Mesenchymal stem cell (in vitro differentiated cells and primary cell): Measurements from ENCODE around the gene ACBD5.

Experiments
- DNase-seq: peaks from one replicate; pipeline ENCODE4 v3.0.0-alpha.2; 2013
- H2AFZ ChIP-seq: one replicate; pipeline ENCODE4 v1.6.1; 2013; ENCODE audit warnings: low read depth, mild to moderate bottlenecking, control low read depth, inconsistent platforms, low read length, moderate library complexity
- H2AK5ac ChIP-seq: 2 replicates; pipeline ENCODE4 v1.6.1; 2013; ENCODE audit warnings: low read length, moderate library complexity, mild to moderate bottlenecking, inconsistent platforms; ENCODE audit not compliant: severe bottlenecking
- H2BK120ac ChIP-seq: one replicate; pipeline ENCODE4 v1.6.1; 2013; ENCODE audit warnings: low read depth, mild to moderate bottlenecking, inconsistent platforms, low read length, moderate library complexity
- H2BK12ac ChIP-seq, 2 experiments: one replicate each; pipeline ENCODE4 v1.6.1; 2013; ENCODE audit warnings: inconsistent platforms in 2 of 2, low read length in 2 of 2, mild to moderate bottlenecking in 2 of 2, moderate library complexity in 2 of 2, control low read depth in 1 of 2
- H2BK15ac ChIP-seq: one replicate; pipeline ENCODE4 v1.6.1; 2013; ENCODE audit warnings: mild to moderate bottlenecking, low read depth, inconsistent platforms; ENCODE audit not compliant: poor library complexity, severe bottlenecking
- H2BK5ac ChIP-seq: 2 replicates; pipeline ENCODE4 v1.6.1; 2013; ENCODE audit warnings: low read depth, mild to moderate bottlenecking, low read length, control low read depth, inconsistent platforms; ENCODE audit not compliant: poor library complexity, severe bottlenecking
- H3K14ac ChIP-seq, 2 experiments: one replicate each; pipeline ENCODE4 v1.6.1; 2013; ENCODE audit warnings: inconsistent platforms in 2 of 2, low read length in 2 of 2, control low read depth in 1 of 2, mild to moderate bottlenecking in 1 of 2, moderate library complexity in 1 of 2
- H3K18ac ChIP-seq, 2 experiments: one replicate each; pipeline ENCODE4 v1.6.1; 2013; ENCODE audit warnings: inconsistent platforms in 2 of 2, low read length in 2 of 2, control low read depth in 1 of 2, low read depth in 1 of 2, mild to moderate bottlenecking in 1 of 2
- H3K23ac ChIP-seq, 2 experiments: one replicate each; pipeline ENCODE4 v1.6.1; 2013; ENCODE audit warnings: inconsistent platforms in 2 of 2, low read length in 2 of 2, mild to moderate bottlenecking in 2 of 2, moderate library complexity in 2 of 2, control low read depth in 1 of 2
- H3K27ac ChIP-seq: 2 replicates; pipeline ENCODE4 v1.5.1; 2013; ENCODE audit warnings: mild to moderate bottlenecking, moderate library complexity, low read length, control low read depth, inconsistent platforms; ENCODE audit not compliant: poor library complexity, severe bottlenecking
- H3K27me3 ChIP-seq, 2 experiments: 2 replicates each; pipeline versions ENCODE4 v1.6.1 to v1.7.0; 2013; ENCODE audit warnings: low read length in 2 of 2, mild to moderate bottlenecking in 2 of 2, moderate library complexity in 2 of 2, control low read depth in 1 of 2, inconsistent platforms in 1 of 2; ENCODE audit not compliant: control insufficient read depth in 1 of 2, insufficient read depth in 1 of 2
- H3K36me3 ChIP-seq, 2 experiments: 2 replicates each; pipeline versions ENCODE4 v1.6.1 to v1.7.0; 2013; ENCODE audit warnings: low read length in 2 of 2, control low read depth in 1 of 2, inconsistent platforms in 1 of 2, low read depth in 1 of 2, mild to moderate bottlenecking in 1 of 2; ENCODE audit not compliant: insufficient read depth in 2 of 2, control insufficient read depth in 1 of 2
- H3K4ac ChIP-seq, 2 experiments: one replicate each; pipeline ENCODE4 v1.6.1; 2013; ENCODE audit warnings: inconsistent platforms in 2 of 2, low read length in 2 of 2, mild to moderate bottlenecking in 2 of 2, moderate library complexity in 2 of 2, control low read depth in 1 of 2, low read depth in 1 of 2
- H3K4me1 ChIP-seq: 2 replicates; pipeline ENCODE4 v1.6.1; 2013; ENCODE audit warnings: low read depth, low read length, control low read depth; ENCODE audit not compliant: control insufficient read depth, insufficient read depth
- H3K4me2 ChIP-seq: 2 replicates; pipeline ENCODE4 v1.6.1; 2013; ENCODE audit warnings: low read length, mild to moderate bottlenecking, inconsistent platforms; ENCODE audit not compliant: poor library complexity, severe bottlenecking
- H3K4me3 ChIP-seq, 2 experiments: 2 replicates each; pipeline versions ENCODE4 v1.5.1 to v1.7.0; 2013; ENCODE audit warnings: low read length in 2 of 2, mild to moderate bottlenecking in 2 of 2, control low read depth in 1 of 2, low read depth in 1 of 2; ENCODE audit not compliant: insufficient read depth in 1 of 2
- H3K79me1 ChIP-seq: replicated peaks from 2 replicates; pipeline ENCODE4 v1.6.1; 2013; ENCODE audit warnings: mild to moderate bottlenecking, control low read depth, low read length, inconsistent platforms; ENCODE audit not compliant: poor library complexity, severe bottlenecking
- H3K9ac ChIP-seq: 2 replicates; pipeline ENCODE4 v1.7.0; 2013; ENCODE audit warnings: mild to moderate bottlenecking, low read length, moderate library complexity
- H3K9me3 ChIP-seq: 2 replicates; pipeline ENCODE4 v1.7.0; 2013; ENCODE audit warnings: mild to moderate bottlenecking, low read length; ENCODE audit not compliant: control insufficient read depth
- H4K8ac ChIP-seq: one replicate; pipeline ENCODE4 v1.6.1; 2013; ENCODE audit warnings: inconsistent platforms, mild to moderate bottlenecking, low read length, moderate library complexity
- H4K91ac ChIP-seq: one replicate; pipeline ENCODE4 v1.6.1; 2013; ENCODE audit warnings: mild to moderate bottlenecking, low read length, inconsistent platforms
- WGBS: methylation state at CpG from one replicate; pipeline ENCODE4 v1.1.7; 2013; ENCODE audit warnings: mixed read lengths; 5-methylcytosine and 5-hydroxymethylcytosine counted together

The ACBD5 gene

GRCh38 chr10:27242951-27243551 is 2.5 kb upstream of the ACBD5 start:
- Histone ChIP-seq H3K4me2 (peak overlapping the region; percentile 69), H4K91ac (peak overlapping the region; percentile 87), H3K36me3 (peaks cover 0 to 2% of the 10 kb centered on the region in 2 experiments), H3K9me3 (no peaks in the 10 kb centered on the region), H3K4me3 (peak overlapping the region; percentile 45 to 92), H3K23ac (no peak overlapping the region), H3K14ac (peak overlapping the region in 1 of 2 experiments; percentile 64), H3K4me1 (peaks cover 16% of the 10 kb centered on the region), H3K27ac (peak overlapping the region; percentile 95), H3K79me1 (peaks cover 2% of the 10 kb centered on the region), H2BK12ac (peak overlapping the region in 1 of 2 experiments; percentile 82), H2BK120ac (no peak overlapping the region), H2BK5ac (peak overlapping the region; percentile 15), H2AK5ac (peak overlapping the region; percentile 15), H2BK15ac (no peak overlapping the region), H2AFZ (peak overlapping the region; percentile 89), H3K9ac (peak overlapping the region; percentile 94), H3K27me3 (no peaks in the 10 kb centered on the region), H4K8ac (peak overlapping the region; percentile 99), H3K4ac (peak overlapping the region; percentile 81 to 86), H3K18ac (peak overlapping the region; percentile 85 to 93)
- DNase-seq, result peak; percentile 89
- WGBS, result 32% methylated on average over 6 of the region's 12 CpGs

- Histone ChIP-seq H2BK15ac (no peak overlapping the region), H3K23ac (no peak overlapping the region), H2BK120ac (no peak overlapping the region), H3K9ac (peak overlapping the region; percentile 94), H2BK5ac (peak overlapping the region; percentile 75), H3K4me3 (peak overlapping the region; percentile 45 to 92), H2AK5ac (no peak overlapping the region), H3K9me3 (no peaks in the 10 kb centered on the region), H3K4me2 (peak overlapping the region; percentile 69), H4K8ac (no peak overlapping the region), H3K4ac (no peak overlapping the region), H2BK12ac (no peak overlapping the region), H3K27me3 (no peaks in the 10 kb centered on the region), H3K4me1 (peaks cover 16% of the 10 kb centered on the region), H3K27ac (peak overlapping the region; percentile 99), H2AFZ (peak overlapping the region; percentile 89), H3K79me1 (peaks cover 2% of the 10 kb centered on the region), H3K14ac (no peak overlapping the region), H3K36me3 (peaks cover 0 to 2% of the 10 kb centered on the region in 2 experiments), H3K18ac (no peak overlapping the region), H4K91ac (no peak overlapping the region)
- 2% methylated on average over 3 of the region's 6 CpGs for WGBS
- DNase-seq, result no peak
Measured at GRCh38 chr10:27242473-27242950, 1.9 kb upstream of the ACBD5 start.

GRCh38 chr10:27241652-27242472 is 1.3 kb upstream of the ACBD5 start:
- peak overlapping the region; percentile 62 for H3K4me2 ChIP-seq
- H2BK15ac ChIP-seq, result no peak overlapping the region
- peak overlapping the region; percentile 94 for H3K9ac ChIP-seq
- peak overlapping the region; percentile 99 for H3K27ac ChIP-seq
- no peak overlapping the region for H3K14ac ChIP-seq
- peak overlapping the region; percentile 83 for H2BK5ac ChIP-seq
- H3K23ac ChIP-seq, result no peak overlapping the region
- peak overlapping the region; percentile 47 for H2AK5ac ChIP-seq
- peak overlapping the region; percentile 77 for H2AFZ ChIP-seq
- peak overlapping the region in 1 of 2 experiments; percentile 45 for H2BK12ac ChIP-seq
- H3K27me3 ChIP-seq, result no peaks in the 10 kb centered on the region
- H3K4me3 ChIP-seq, result peak overlapping the region; percentile 73 to 92
- H4K8ac ChIP-seq, result peak overlapping the region; percentile 99
- H2BK120ac ChIP-seq, result peak overlapping the region; percentile 58
- H3K79me1 ChIP-seq, result peaks cover 2% of the 10 kb centered on the region
- WGBS, result 1% methylated on average over 54 of the region's 59 CpGs
- DNase-seq, result peak; percentile 97
- peak overlapping the region; percentile 64 to 88 for H3K18ac ChIP-seq
- peaks cover 0 to 2% of the 10 kb centered on the region in 2 experiments for H3K36me3 ChIP-seq
- no peaks in the 10 kb centered on the region for H3K9me3 ChIP-seq
- H3K4me1 ChIP-seq, result peaks cover 16% of the 10 kb centered on the region
- peak overlapping the region; percentile 98 for H4K91ac ChIP-seq
- H3K4ac ChIP-seq, result peak overlapping the region in 1 of 2 experiments; percentile 94
